GM12891 (cell line): ENCODE measurements around the gene EXOC4.

Experiments used
- POLR2A ChIP-seq: IDR thresholded peaks from 2 replicates; pipeline ENCODE4 v1.6.1; 2011; ENCODE audit warnings: low read depth, low read length, control low read depth
- POLR2AphosphoS5 ChIP-seq: IDR thresholded peaks from 2 replicates; pipeline ENCODE4 v1.6.1; 2011; ENCODE audit warnings: low read depth, low read length, control low read depth
- POU2F2 ChIP-seq: IDR thresholded peaks from 2 replicates; pipeline ENCODE4 v1.6.1; 2011; ENCODE audit warnings: low read depth, mild to moderate bottlenecking, control low read depth, low read length, moderate library complexity

- TF ChIP-seq POLR2AphosphoS5 (no peak), POLR2A (no peak), POU2F2 (no peak)
Observed at GRCh38 chr7:133819695-133820094, 566.8 kb downstream of the EXOC4 start.
